CD14-positive monocyte (primary cell): ENCODE data around the gene MZB1. TPM values are rescaled to one million over a fixed set of nuclear protein-coding genes. Genes with fewer than 3 reads are reported as not detected.

Source experiments
- DNase-seq, 3 donors: peaks; one replicate each; pipeline ENCODE4 v3.0.0-alpha.2; 2011 to 2022
- H2AFZ ChIP-seq: 2 replicates; pipeline ENCODE4 v1.6.0; 2012; ENCODE audit warnings: mild to moderate bottlenecking, low read depth, low read length, inconsistent platforms; ENCODE audit not compliant: insufficient read depth, poor library complexity, severe bottlenecking
- H3K27ac ChIP-seq, 2 donors: 1 replicate in 1 of 2; 2 replicates in 1 of 2; pipeline ENCODE4 v1.5.1; 2012 to 2013; ENCODE audit warnings: low read length in 2 of 2, control low read depth in 1 of 2, inconsistent platforms in 1 of 2, low read depth in 1 of 2, mild to moderate bottlenecking in 1 of 2
- H3K27me3 ChIP-seq, 2 donors: one replicate each; pipeline versions ENCODE4 v1.6.0 to v1.6.1; 2011 to 2013; ENCODE audit warnings: low read length in 2 of 2; ENCODE audit not compliant: control insufficient read depth in 2 of 2, insufficient read depth in 2 of 2
- H3K36me3 ChIP-seq, 2 donors: replicated peaks in 1 of 2; 1 replicate in 1 of 2; 2 replicates in 1 of 2; pipeline versions ENCODE4 v1.5.1 to v1.6.1; 2012 to 2013; ENCODE audit warnings: low read length in 2 of 2, control low read depth in 1 of 2, inconsistent platforms in 1 of 2, mild to moderate bottlenecking in 1 of 2; ENCODE audit not compliant: insufficient read depth in 2 of 2, control insufficient read depth in 1 of 2
- H3K4me1 ChIP-seq, 2 donors: 1 replicate in 1 of 2; 2 replicates in 1 of 2; pipeline versions ENCODE4 v1.5.1 to v1.6.1; 2012 to 2013; ENCODE audit warnings: low read length in 2 of 2, control low read depth in 1 of 2, inconsistent platforms in 1 of 2, mild to moderate bottlenecking in 1 of 2, moderate library complexity in 1 of 2; ENCODE audit not compliant: insufficient read depth in 2 of 2, control insufficient read depth in 1 of 2
- H3K4me2 ChIP-seq: replicated peaks from 2 replicates; pipeline ENCODE3; 2012; ENCODE audit warnings: low read length, moderate library complexity, mild to moderate bottlenecking; ENCODE audit not compliant: poor library complexity, severe bottlenecking; ENCODE audit errors: extremely low read depth
- H3K4me3 ChIP-seq, 3 experiments: fragments of 200-600 bp in 1 of 3; sonication (generic) in 1 of 3; replicated peaks in 1 of 3; 1 replicate in 2 of 3; 2 replicates in 1 of 3; pipeline ENCODE4 v1.5.1; 2011 to 2013; ENCODE audit warnings: low read length in 3 of 3, mild to moderate bottlenecking in 3 of 3, control low read depth in 2 of 3, low read depth in 2 of 3, inconsistent platforms in 1 of 3, moderate library complexity in 1 of 3
- H3K79me2 ChIP-seq: 2 replicates; pipeline ENCODE4 v1.6.0; 2012; ENCODE audit warnings: mild to moderate bottlenecking, control low read depth, inconsistent platforms, low read length, moderate library complexity; ENCODE audit not compliant: insufficient read depth
- H3K9ac ChIP-seq: 2 replicates; pipeline ENCODE4 v1.6.0; 2017; ENCODE audit warnings: low read length, mild to moderate bottlenecking; ENCODE audit not compliant: insufficient read depth, poor library complexity, severe bottlenecking
- H3K9me3 ChIP-seq, 2 donors: replicated peaks in 1 of 2; 1 replicate in 1 of 2; 2 replicates in 1 of 2; pipeline versions ENCODE4 v1.5.1 to v1.6.1; 2012 to 2013; ENCODE audit warnings: low read length in 2 of 2, control low read depth in 1 of 2; ENCODE audit not compliant: control insufficient read depth in 1 of 2, insufficient read depth in 1 of 2
- H4K20me1 ChIP-seq: 2 replicates; pipeline ENCODE4 v1.6.0; 2012; ENCODE audit warnings: mild to moderate bottlenecking, low read length, control low read depth, moderate library complexity; ENCODE audit not compliant: insufficient read depth
- H3K27ac Mint-ChIP-seq, 7 donors: one replicate each; pipeline ENCODE4 v1.8.0; 2020; ENCODE audit warnings: mild to moderate bottlenecking in 7 of 7, mixed read lengths in 7 of 7, moderate library complexity in 6 of 7, inconsistent platforms in 2 of 7
- H3K27me3 Mint-ChIP-seq, 3 donors: one replicate each; pipeline ENCODE4 v1.8.0; 2021 to 2022; ENCODE audit warnings: low read depth in 3 of 3, mild to moderate bottlenecking in 3 of 3, mixed read lengths in 3 of 3, moderate library complexity in 3 of 3, inconsistent platforms in 1 of 3
- H3K36me3 Mint-ChIP-seq, 2 donors: one replicate each; pipeline ENCODE4 v1.8.0; 2020; ENCODE audit warnings: mixed read lengths in 2 of 2, inconsistent platforms in 1 of 2, mild to moderate bottlenecking in 1 of 2
- H3K4me1 Mint-ChIP-seq: one replicate; pipeline ENCODE4 v1.8.0; 2020; ENCODE audit warnings: mild to moderate bottlenecking, mixed read lengths
- H3K4me3 Mint-ChIP-seq, 2 donors: one replicate each; pipeline ENCODE4 v1.8.0; 2020; ENCODE audit warnings: mild to moderate bottlenecking in 2 of 2, mixed read lengths in 2 of 2, moderate library complexity in 1 of 2
- H3K9me3 Mint-ChIP-seq, 7 donors: one replicate each; pipeline ENCODE4 v1.8.0; 2020 to 2022; ENCODE audit warnings: mixed read lengths in 7 of 7, mild to moderate bottlenecking in 6 of 7, moderate library complexity in 6 of 7, inconsistent platforms in 2 of 7
- CTCF ChIP-seq: fragments of 200-600 bp; IDR thresholded peaks from one replicate; pipeline ENCODE4 v1.8.0; 2022; ENCODE audit warnings: antibody characterized with exemption, mild to moderate bottlenecking
- WGBS: methylation state at CpG from one replicate; pipeline ENCODE4 v1.1.5; 2013; ENCODE audit warnings: missing lambda C conversion rate; ENCODE audit not compliant: insufficient coverage; 5-methylcytosine and 5-hydroxymethylcytosine counted together
- intact Hi-C, 2 donors: fragments of 100-400 bp; cut with micrococcal nuclease; formaldehyde crosslinking; loops; one replicate each; pipeline versions ENCODE4 v1.15.0 to v1.15.1; 2023
- polyA plus RNA-seq, 3 donors: library from polyadenylated mRNA; depleted of rRNA in 1 of 3; unstranded in 2 of 3; stranded (reverse) in 1 of 3; fragments of 300-500 nt in 2 of 3; fragments of >200 nt in 1 of 3; fragmentation: Illumina TruSeq in 2 of 3; gene quantifications; 1 replicate in 2 of 3; 2 replicates in 1 of 3; pipeline ENCODE4 v1.2.3, GENCODE V29; 2012 to 2021

Gene MZB1
- polyA plus RNA-seq, 3 donors = 0.30 to 0.52 TPM; not detected in 1

- Histone ChIP-seq H3K36me3 (no peaks in the 10 kb centered on the region), H2AFZ (peak within 1 kb of the TSS; percentile 83), H3K4me3 (peak within 1 kb of the TSS; percentile 79 to 98 (median 93)), H3K4me1 (peaks cover 9 to 13% of the 10 kb centered on the region in 2 donors), H3K27ac (peak within 1 kb of the TSS; percentile 97 to 99), H3K27me3 (no peaks in the 10 kb centered on the region), H3K4me2 (peak within 1 kb of the TSS; percentile 83), H4K20me1 (no peaks in the 10 kb centered on the region), H3K9ac (peak within 1 kb of the TSS; percentile 95), H3K79me2 (no peaks in the 10 kb centered on the region), H3K9me3 (no peaks in the 10 kb centered on the region)
- WGBS = 1% methylated on average over 45 of the region's 49 CpGs
- no peak for TF ChIP-seq CTCF
- DNase-seq = peak; percentile 79 to 84 (median 79)
- Mint-ChIP-seq H3K9me3 (no peaks in the 10 kb centered on the region), H3K27ac (peak within 1 kb of the TSS; percentile 98 to 100 (median 100)), H3K4me3 (peak within 1 kb of the TSS; percentile 97 to 98), H3K4me1 (peaks cover 23% of the 10 kb centered on the region), H3K27me3 (peaks cover 0 to 2% (median 0%) of the 10 kb centered on the region in 3 donors), H3K36me3 (peaks cover 0 to 2% of the 10 kb centered on the region in 2 donors)
- intact Hi-C loops = no loop called here
Measured at GRCh38 chr5:139439013-139439903, 49.5 kb upstream of the MZB1 start, which contains the start of gene DNAJC18. Gene DNAJC18 (minus strand): TSS chr5:139439525. CDS start chr5:139439445, 80 bp downstream.

GRCh38 chr5:139438707-139439012 is 48.9 kb upstream of the MZB1 start:
- no peaks in the 10 kb centered on the region for H3K79me2 ChIP-seq
- no peaks in the 10 kb centered on the region for H3K27me3 ChIP-seq
- H3K9me3 Mint-ChIP-seq = no peaks in the 10 kb centered on the region
- H3K27me3 Mint-ChIP-seq = peaks cover 0 to under 1% (median 0%) of the 10 kb centered on the region in 3 donors
- H2AFZ ChIP-seq = peak overlapping the region; percentile 83
- no peaks in the 10 kb centered on the region for H4K20me1 ChIP-seq
- H3K27ac Mint-ChIP-seq = peak overlapping the region in 6 of 7 donors; percentile 14 to 100 (median 100)
- no peak for TF ChIP-seq CTCF
- WGBS = 45% methylated on average over 8 of the region's 8 CpGs
- no peaks in the 10 kb centered on the region for H3K9me3 ChIP-seq
- peak overlapping the region in 2 of 3 experiments; percentile 93 to 98 for H3K4me3 ChIP-seq
- H3K4me2 ChIP-seq = peak overlapping the region; percentile 83
- intact Hi-C loops = no loop called here
- no peak for DNase-seq
- H3K9ac ChIP-seq = peak overlapping the region; percentile 95
- peak overlapping the region; percentile 75 to 97 for H3K4me3 Mint-ChIP-seq
- peaks cover 0 to 2% of the 10 kb centered on the region in 2 donors for H3K36me3 Mint-ChIP-seq
- peak overlapping the region in 1 of 2 donors; percentile 99 for H3K27ac ChIP-seq
- H3K4me1 Mint-ChIP-seq = peaks cover 22% of the 10 kb centered on the region
- H3K36me3 ChIP-seq = no peaks in the 10 kb centered on the region
- H3K4me1 ChIP-seq = peaks cover 9 to 13% of the 10 kb centered on the region in 2 donors
